Osteocyte (in vitro differentiated cells): Measurements from ENCODE around the gene TESPA1. TPM values are rescaled to one million over a fixed set of nuclear protein-coding genes. Genes with fewer than 3 reads are reported as not detected.

Experiments
- DNase-seq: peaks from one replicate; pipeline ENCODE4 v3.0.0; 2021; ENCODE audit warnings: mixed read lengths; ENCODE audit not compliant: unreplicated experiment; ENCODE audit errors: extremely low spot score
- H3K27ac Mint-ChIP-seq: one replicate; pipeline ENCODE4 v1.8.0; 2021; ENCODE audit warnings: mild to moderate bottlenecking, mixed read lengths; ENCODE audit not compliant: unreplicated experiment
- H3K27me3 Mint-ChIP-seq: one replicate; pipeline ENCODE4 v1.8.0; 2021; ENCODE audit warnings: mixed read lengths; ENCODE audit not compliant: unreplicated experiment
- H3K36me3 Mint-ChIP-seq: one replicate; pipeline ENCODE4 v1.8.0; 2021; ENCODE audit warnings: mixed read lengths; ENCODE audit not compliant: unreplicated experiment
- H3K4me1 Mint-ChIP-seq: one replicate; pipeline ENCODE4 v1.8.0; 2021; ENCODE audit warnings: mixed read lengths; ENCODE audit not compliant: unreplicated experiment
- H3K4me3 Mint-ChIP-seq: one replicate; pipeline ENCODE4 v1.8.0; 2021; ENCODE audit warnings: mild to moderate bottlenecking, moderate library complexity, mixed read lengths; ENCODE audit not compliant: unreplicated experiment
- H3K9me3 Mint-ChIP-seq: one replicate; pipeline ENCODE4 v1.8.0; 2021; ENCODE audit warnings: mixed read lengths; ENCODE audit not compliant: unreplicated experiment
- CTCF ChIP-seq: fragments of 200-600 bp; sonication (generic); IDR thresholded peaks from 2 replicates; pipeline ENCODE4 v1.5.0; 2021; ENCODE audit warnings: antibody characterized with exemption, mild to moderate bottlenecking, moderate library complexity
- total RNA-seq: library from RNA; stranded (reverse); gene quantifications from 2 replicates; pipeline ENCODE4 v1.2.1, GENCODE V29; 2021

The TESPA1 gene
- total RNA-seq, 1 donor from 2014 or later = not detected

DNA sequence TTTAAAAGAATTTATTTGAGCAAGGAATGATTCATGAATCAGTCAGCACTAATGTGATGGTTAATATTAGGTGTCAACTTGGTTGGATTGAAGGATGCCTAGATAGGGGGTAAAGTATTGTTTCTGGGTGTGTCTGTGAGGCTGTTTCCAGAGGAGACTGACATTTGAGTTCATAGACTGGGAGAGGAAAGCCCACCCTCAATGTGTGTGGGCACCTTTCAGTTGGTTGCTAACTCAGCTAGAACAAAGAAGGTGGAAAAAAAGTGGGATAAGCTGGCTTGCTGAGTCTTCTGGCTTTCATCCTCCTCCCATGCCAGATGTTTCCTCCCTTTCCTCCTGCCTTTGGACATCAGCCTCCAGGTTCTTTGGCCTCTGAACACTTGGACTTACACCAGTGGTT is 47.2 kb downstream of the TESPA1 start:
- DNase-seq = no peak
- no peaks in the 10 kb centered on the region for H3K27me3 Mint-ChIP-seq
- TF ChIP-seq CTCF = no peak
- H3K27ac Mint-ChIP-seq = no peak overlapping the region
- H3K9me3 Mint-ChIP-seq = no peaks in the 10 kb centered on the region
- H3K4me3 Mint-ChIP-seq = no peak overlapping the region
- H3K4me1 Mint-ChIP-seq = no peaks in the 10 kb centered on the region
- H3K36me3 Mint-ChIP-seq = no peaks in the 10 kb centered on the region

- no peak for DNase-seq
- Mint-ChIP-seq H3K4me1 (no peaks in the 10 kb centered on the region), H3K27ac (no peak overlapping the region)
Observed at GRCh38 chr12:54936736-54937135, 47.8 kb downstream of the TESPA1 start.

DNA sequence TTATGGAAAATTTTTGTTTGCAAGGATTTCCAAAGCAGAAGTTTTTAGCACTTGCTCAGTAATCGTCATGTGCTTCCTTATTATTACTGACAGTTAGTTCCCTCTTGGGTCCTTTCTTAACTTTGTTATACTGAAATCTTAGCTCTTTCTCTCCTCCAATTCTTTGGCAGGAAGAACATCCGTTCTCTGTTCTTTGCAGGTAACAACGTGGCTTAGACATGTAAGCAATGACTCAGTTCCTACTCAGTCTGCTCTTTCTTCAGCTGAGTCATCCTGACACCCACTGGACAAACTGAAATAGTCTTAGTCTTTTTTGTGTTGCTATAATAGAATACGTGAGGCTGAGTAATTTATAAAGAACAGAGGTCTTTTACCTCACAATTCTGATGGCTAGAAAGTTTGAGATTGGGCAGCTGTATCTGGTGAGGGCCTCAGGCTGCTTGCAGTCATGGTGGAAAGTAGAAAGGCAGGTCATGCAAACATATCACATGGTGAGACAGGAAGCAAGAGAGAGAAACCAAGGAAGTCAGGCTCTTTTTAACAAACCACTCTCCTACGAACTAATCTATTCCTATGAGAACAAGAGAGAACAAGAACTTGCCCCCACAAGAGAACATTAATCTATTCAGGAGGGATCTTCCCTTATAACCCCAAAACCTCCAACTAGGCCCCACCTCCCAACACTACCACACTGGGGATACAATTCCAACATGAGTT is 49.2 kb downstream of the TESPA1 start:
- TF ChIP-seq CTCF = no peak
- no peak overlapping the region for H3K4me3 Mint-ChIP-seq
- no peak for DNase-seq
- H3K4me1 Mint-ChIP-seq = no peaks in the 10 kb centered on the region
- H3K9me3 Mint-ChIP-seq = peaks cover 18% of the 10 kb centered on the region
- H3K27ac Mint-ChIP-seq = no peak overlapping the region
- H3K27me3 Mint-ChIP-seq = no peaks in the 10 kb centered on the region
- H3K36me3 Mint-ChIP-seq = no peaks in the 10 kb centered on the region

More at GRCh38 chr12:54936736-54937135, 47.8 kb downstream of the TESPA1 start:
- H3K4me3 Mint-ChIP-seq = no peak overlapping the region
- H3K36me3 Mint-ChIP-seq = no peaks in the 10 kb centered on the region
- no peak for TF ChIP-seq CTCF
- H3K27me3 Mint-ChIP-seq = no peaks in the 10 kb centered on the region
- H3K9me3 Mint-ChIP-seq = peaks cover 4% of the 10 kb centered on the region

GRCh38 chr12:54934419-54934818 is 50.1 kb downstream of the TESPA1 start:
- H3K27ac Mint-ChIP-seq = no peak overlapping the region

More at GRCh38 chr12:54934419-54934818, 50.1 kb downstream of the TESPA1 start:
- DNase-seq = no peak
- H3K36me3 Mint-ChIP-seq = no peaks in the 10 kb centered on the region
- peaks cover 25% of the 10 kb centered on the region for H3K9me3 Mint-ChIP-seq
- H3K27me3 Mint-ChIP-seq = no peaks in the 10 kb centered on the region
- H3K4me1 Mint-ChIP-seq = no peaks in the 10 kb centered on the region
- no peak for TF ChIP-seq CTCF
- no peak overlapping the region for H3K4me3 Mint-ChIP-seq
